Progenitor cell of endocrine pancreas (in vitro differentiated cells): Measurements from ENCODE around the gene ST7. TPM values are rescaled to one million over a fixed set of nuclear protein-coding genes. Genes with fewer than 3 reads are reported as not detected.

Experiments
- DNase-seq: peaks from one replicate; pipeline ENCODE4 v3.0.0; 2021; ENCODE audit warnings: low spot score; ENCODE audit not compliant: unreplicated experiment
- H3K27ac Mint-ChIP-seq: 2 replicates; pipeline ENCODE4 v1.8.0; 2021; ENCODE audit warnings: mild to moderate bottlenecking, moderate library complexity, mixed read lengths
- H3K27me3 Mint-ChIP-seq: 2 replicates; pipeline ENCODE4 v1.8.0; 2021; ENCODE audit warnings: mixed read lengths
- H3K36me3 Mint-ChIP-seq: 2 replicates; pipeline ENCODE4 v1.8.0; 2022; ENCODE audit warnings: mixed read lengths; ENCODE audit not compliant: insufficient read depth
- H3K4me1 Mint-ChIP-seq: 2 replicates; pipeline ENCODE4 v1.8.0; 2021; ENCODE audit warnings: low read depth, mixed read lengths
- H3K4me3 Mint-ChIP-seq: 2 replicates; pipeline ENCODE4 v1.8.0; 2021; ENCODE audit warnings: low read depth, mild to moderate bottlenecking, moderate library complexity, mixed read lengths
- H3K9me3 Mint-ChIP-seq: 2 replicates; pipeline ENCODE4 v1.8.0; 2021; ENCODE audit warnings: low read depth, mixed read lengths
- total RNA-seq: library from RNA; stranded (reverse); gene quantifications from 2 replicates; pipeline ENCODE4 v1.2.1, GENCODE V29; 2021
- TF ChIP-seq, protein P1 (sequence below): fragments of 200-600 bp; sonication (generic); IDR thresholded peaks from one replicate; pipeline ENCODE4 v1.5.0; 2021; ENCODE audit warnings: antibody characterized with exemption, mild to moderate bottlenecking; ENCODE audit not compliant: unreplicated experiment

Gene ST7
- total RNA-seq, 1 donor from 2014 or later, result 24.8 TPM

DNA sequence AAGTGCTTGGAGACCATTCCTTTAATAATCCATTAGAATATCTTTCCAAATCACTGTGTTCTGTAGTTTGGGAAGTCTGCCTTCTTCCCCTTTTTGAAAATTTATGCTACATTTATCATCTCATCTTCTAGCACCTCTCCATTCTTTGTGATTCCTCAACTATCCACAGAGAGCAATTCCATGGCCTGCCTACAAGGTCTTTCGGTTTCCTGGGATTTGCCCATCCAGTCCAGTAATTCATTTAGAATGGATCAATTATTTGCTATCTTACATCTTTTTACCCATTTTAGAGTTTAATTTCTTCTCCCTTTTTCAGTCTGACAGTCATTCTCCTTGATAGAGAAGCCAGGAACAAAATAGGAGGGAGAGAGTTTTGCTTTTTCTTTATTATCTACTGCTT, 179.8 kb downstream of the ST7 start:
- Mint-ChIP-seq H3K9me3 (no peaks in the 10 kb centered on the region), H3K27me3 (no peaks in the 10 kb centered on the region), H3K4me1 (peaks cover 4% of the 10 kb centered on the region), H3K4me3 (no peak overlapping the region), H3K27ac (no peak overlapping the region), H3K36me3 (peaks cover 18% of the 10 kb centered on the region)
- DNase-seq, result no peak
- TF ChIP-seq, protein P1, sequence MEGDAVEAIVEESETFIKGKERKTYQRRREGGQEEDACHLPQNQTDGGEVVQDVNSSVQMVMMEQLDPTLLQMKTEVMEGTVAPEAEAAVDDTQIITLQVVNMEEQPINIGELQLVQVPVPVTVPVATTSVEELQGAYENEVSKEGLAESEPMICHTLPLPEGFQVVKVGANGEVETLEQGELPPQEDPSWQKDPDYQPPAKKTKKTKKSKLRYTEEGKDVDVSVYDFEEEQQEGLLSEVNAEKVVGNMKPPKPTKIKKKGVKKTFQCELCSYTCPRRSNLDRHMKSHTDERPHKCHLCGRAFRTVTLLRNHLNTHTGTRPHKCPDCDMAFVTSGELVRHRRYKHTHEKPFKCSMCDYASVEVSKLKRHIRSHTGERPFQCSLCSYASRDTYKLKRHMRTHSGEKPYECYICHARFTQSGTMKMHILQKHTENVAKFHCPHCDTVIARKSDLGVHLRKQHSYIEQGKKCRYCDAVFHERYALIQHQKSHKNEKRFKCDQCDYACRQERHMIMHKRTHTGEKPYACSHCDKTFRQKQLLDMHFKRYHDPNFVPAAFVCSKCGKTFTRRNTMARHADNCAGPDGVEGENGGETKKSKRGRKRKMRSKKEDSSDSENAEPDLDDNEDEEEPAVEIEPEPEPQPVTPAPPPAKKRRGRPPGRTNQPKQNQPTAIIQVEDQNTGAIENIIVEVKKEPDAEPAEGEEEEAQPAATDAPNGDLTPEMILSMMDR, result no peak

DNA sequence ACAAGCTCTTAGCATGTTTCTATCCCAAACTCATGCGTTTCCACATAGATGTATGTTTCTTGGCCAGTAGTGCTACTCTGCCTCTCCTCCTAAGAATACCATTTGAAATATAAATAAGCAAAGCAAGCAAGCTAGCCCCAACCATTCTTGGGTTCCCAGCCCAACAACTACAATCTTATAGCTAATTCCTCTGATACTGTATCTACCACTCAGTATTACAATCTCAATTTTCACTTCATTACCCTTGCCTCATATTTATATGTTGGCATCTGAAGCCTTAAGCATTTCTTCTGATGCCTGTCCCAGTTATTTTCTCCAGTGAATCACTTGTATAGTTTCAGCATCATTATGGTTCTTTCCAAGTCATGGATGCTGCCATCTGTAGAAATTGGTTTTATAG, 181.1 kb downstream of the ST7 start:
- Mint-ChIP-seq H3K27me3 (no peaks in the 10 kb centered on the region), H3K36me3 (peaks cover 20% of the 10 kb centered on the region), H3K4me3 (no peak overlapping the region), H3K4me1 (peaks cover 3% of the 10 kb centered on the region), H3K9me3 (no peaks in the 10 kb centered on the region), H3K27ac (no peak overlapping the region)
- TF ChIP-seq, protein P1, result no peak
- DNase-seq, result no peak

DNA sequence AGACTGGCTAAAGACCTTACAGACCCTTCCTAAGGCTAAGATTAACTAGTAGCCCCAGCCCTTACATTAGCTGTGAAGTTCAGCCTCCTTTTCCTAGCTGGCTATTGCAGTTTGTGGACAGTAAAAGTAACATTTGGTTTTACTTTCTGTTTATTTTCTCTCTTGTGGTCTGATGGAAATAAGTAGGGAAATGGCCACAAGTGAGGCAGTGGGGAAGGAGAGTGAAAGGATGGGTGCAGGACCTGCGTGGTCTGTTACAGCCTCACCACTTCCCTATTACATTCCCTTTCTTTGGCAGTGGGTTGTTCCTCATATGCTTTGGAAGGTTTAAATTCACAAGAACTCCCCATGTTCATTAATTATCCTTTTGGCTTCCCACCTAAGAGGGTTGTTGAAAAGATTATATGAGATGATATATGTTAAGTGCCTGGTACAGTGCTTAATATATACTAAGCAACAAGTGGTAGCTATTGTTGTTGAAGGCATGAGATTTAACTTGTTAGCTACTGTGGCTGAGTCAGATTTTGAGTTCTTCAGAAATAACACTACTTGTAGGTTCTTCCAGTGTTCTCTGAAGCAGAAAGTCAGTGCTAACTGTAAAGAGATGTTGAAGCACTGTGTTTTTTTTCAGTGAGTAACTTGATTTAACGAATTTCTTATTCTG, 181.7 kb downstream of the ST7 start:
- Mint-ChIP-seq H3K4me1 (no peaks in the 10 kb centered on the region), H3K4me3 (no peak overlapping the region), H3K9me3 (no peaks in the 10 kb centered on the region), H3K27me3 (no peaks in the 10 kb centered on the region), H3K36me3 (peaks cover 20% of the 10 kb centered on the region), H3K27ac (no peak overlapping the region)
- TF ChIP-seq, protein P1, result no peak
- no peak for DNase-seq

DNA sequence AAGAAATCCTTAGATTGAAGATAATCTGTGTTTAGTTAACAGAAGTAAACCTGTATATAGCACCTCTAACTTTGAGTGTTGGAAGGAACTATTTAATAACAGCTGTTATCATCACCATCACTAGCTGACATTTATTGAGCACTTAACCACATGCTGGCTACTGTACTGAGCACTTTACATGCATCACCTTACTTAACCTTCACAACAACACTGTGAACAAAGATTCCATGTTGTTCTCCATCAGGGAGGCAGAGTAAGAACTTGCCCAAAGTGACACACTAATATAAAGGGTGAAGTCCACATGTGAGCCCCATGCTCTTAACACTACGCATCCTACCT, 182.2 kb downstream of the ST7 start:
- no peaks in the 10 kb centered on the region for H3K4me1 Mint-ChIP-seq
- no peaks in the 10 kb centered on the region for H3K27me3 Mint-ChIP-seq
- no peaks in the 10 kb centered on the region for H3K9me3 Mint-ChIP-seq
- H3K27ac Mint-ChIP-seq, result no peak overlapping the region
- no peak overlapping the region for H3K4me3 Mint-ChIP-seq
- peaks cover 20% of the 10 kb centered on the region for H3K36me3 Mint-ChIP-seq
- DNase-seq, result no peak
- TF ChIP-seq, protein P1, result no peak

DNA sequence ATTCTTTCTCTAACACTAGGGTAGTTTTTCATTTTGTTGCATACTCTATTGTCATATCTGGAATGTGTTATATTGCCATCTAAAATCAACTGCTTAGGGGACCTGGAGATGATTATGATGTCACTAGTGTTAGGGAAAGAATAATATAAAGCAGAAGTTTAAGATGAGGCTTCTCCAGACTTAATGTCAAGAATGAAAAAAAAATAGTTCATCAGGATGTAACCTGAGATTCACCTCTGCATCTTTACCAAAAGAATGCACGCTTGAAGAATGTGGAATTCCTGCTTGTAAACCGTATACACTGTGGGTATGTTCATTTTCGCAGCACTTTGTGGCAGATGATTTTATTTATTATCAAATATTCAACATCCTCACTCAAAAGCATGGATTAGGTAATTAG, 184.6 kb downstream of the ST7 start:
- no peaks in the 10 kb centered on the region for H3K27me3 Mint-ChIP-seq
- no peak overlapping the region for H3K27ac Mint-ChIP-seq
- no peaks in the 10 kb centered on the region for H3K9me3 Mint-ChIP-seq
- DNase-seq, result no peak
- H3K4me3 Mint-ChIP-seq, result no peak overlapping the region
- no peaks in the 10 kb centered on the region for H3K4me1 Mint-ChIP-seq
- TF ChIP-seq, protein P1, result no peak
- peaks cover 15% of the 10 kb centered on the region for H3K36me3 Mint-ChIP-seq
